CD4-positive, alpha-beta T cell treated with Interleukin-6 at 100 ng/mL for 8 hours (primary cell): ENCODE data around the gene LYPD5.

ENCODE experiments used
- DNase-seq: peaks from one replicate; pipeline ENCODE4 v3.0.0-alpha.2; 2020; ENCODE audit warnings: mixed read lengths, low spot score

The LYPD5 gene

DNA sequence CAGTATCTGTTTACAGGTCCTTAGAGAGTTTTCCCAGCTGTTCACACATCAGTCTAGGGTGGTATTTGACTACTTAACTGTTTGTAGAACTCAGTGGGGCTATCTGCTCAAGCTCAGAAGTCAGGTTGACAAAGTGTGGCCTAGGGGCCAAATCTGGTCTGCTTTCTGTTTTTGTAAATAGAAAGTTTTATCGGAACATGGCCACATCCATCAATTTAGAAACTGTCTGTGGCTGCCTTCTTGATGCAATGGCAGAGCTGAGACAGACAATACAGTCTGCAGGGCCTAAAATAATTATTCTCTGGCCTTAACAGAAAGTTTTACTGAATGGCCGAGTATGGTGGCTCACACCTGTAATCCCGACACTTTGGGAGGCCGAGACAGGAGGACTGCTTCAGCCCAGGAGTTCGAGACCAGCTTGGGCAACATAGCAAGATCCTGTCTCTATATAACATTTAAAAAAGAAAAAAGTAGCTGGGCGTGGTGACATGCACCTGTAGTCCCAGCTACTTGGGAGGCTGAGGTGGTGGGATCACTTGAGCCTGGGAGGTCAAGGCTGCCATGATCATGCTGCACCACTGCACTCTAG is 49.9 kb downstream of the LYPD5 start:
- no peak for DNase-seq

DNA sequence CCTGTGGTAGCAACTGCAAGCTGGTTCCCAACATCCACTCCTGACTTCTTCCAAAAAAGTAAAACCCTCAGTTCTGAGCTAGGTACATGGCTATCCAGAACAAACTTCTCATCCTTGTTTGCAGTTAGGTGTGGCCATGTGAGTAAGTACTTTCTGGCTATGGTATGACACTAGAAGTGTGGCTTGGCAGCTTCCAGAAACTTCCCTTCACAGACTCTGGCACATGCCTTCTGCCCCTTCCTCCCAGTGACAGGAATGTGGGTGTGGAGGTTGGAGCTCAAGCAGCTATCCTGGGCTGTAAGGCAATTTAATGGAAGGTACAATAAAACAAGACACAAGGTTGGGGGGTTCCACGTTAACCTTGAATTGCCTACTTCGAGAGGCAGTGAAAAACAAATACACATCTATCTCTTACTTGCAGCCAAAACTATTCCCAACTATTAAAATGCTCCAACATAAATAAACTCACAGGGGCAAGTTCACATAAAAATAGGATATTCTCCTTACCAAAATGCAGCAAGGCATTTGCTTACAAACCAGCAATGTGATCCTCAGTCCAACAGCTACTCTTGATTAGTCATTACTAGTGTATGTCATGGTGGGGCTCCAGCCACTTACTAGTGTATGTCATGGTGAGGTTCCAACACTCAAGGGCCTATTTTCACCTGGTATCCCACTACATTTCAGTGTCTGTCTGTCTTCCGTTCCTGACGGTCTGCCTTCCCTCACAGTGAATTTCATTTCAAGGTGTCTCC is 50.6 kb downstream of the LYPD5 start:
- no peak for DNase-seq

DNA sequence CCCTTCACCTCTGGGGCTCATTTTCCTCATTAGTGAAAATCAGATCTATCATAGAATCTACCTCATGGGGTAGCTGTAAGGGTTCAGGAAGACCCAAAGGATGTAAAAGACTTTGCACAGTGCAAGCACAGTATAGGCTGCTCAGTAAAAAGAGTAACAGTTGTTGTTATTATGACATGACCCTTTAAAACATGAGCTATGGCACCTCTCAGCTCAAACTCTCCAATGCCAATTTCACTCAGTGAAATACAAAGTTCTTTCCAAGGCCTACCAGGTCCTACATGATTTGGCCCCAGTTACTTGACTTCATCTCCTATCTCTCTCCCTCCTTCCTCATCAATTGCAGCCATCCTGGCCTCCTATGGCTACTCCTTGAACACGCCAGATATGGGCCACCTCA is 52.3 kb downstream of the LYPD5 start:
- no peak for DNase-seq

DNA sequence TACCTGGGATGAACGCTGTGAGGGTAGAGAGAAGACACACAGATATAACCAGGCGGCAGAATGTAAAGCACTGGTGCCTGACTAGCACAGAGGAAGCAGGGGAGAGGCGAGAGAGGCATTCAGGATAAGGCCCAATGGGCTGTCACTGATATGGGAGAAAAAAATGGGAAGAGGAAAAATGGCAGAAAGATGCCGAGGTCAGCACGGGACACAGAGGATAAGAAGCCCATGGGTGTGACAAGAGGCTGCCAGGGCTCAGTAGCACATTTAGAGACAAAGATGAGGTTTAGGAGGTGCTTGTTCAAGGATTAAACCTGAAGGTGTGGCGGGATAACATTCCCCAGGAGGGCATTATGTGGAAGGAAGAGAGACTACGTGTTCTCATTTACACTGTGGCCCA is 53.1 kb downstream of the LYPD5 start:
- no peak for DNase-seq

DNA sequence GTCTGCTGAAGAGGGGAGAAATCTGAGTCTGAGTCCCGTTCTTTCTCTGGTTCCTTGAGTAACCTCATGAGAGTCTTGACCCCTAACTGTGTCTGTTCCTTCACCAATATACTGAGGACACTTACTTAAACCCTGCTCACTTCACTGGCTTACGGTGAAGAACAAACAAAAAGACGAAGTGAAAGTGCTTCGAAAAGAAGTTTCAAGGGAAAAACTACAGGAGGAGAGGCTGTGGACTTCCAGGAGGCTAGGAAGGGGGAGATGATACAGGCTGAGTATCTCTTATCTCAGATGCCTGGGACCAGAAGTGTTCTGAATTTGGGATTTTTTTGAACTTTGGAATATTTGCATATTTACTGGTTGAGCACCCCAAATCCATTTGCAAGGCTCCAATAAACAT is 53.6 kb downstream of the LYPD5 start:
- DNase-seq, result no peak

DNA sequence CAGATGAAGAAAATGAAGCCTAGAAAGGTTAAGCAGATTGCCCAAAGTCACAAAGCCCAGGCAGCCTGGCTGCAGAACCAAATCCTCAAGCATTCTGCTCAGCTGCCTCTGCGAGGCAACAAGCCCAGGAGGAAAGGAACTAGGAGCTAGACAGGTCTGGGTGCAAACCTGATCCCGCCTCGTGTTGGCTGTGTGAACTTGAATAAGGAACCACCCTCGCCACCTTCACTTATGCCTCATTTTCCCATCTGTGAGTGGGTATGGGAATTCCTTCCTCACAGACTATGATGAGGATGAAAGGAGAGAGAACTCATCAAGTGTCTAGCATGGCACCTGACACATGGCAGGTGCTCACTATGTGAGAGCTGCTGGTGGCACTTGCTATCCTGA is 54.0 kb downstream of the LYPD5 start:
- no peak for DNase-seq

DNA sequence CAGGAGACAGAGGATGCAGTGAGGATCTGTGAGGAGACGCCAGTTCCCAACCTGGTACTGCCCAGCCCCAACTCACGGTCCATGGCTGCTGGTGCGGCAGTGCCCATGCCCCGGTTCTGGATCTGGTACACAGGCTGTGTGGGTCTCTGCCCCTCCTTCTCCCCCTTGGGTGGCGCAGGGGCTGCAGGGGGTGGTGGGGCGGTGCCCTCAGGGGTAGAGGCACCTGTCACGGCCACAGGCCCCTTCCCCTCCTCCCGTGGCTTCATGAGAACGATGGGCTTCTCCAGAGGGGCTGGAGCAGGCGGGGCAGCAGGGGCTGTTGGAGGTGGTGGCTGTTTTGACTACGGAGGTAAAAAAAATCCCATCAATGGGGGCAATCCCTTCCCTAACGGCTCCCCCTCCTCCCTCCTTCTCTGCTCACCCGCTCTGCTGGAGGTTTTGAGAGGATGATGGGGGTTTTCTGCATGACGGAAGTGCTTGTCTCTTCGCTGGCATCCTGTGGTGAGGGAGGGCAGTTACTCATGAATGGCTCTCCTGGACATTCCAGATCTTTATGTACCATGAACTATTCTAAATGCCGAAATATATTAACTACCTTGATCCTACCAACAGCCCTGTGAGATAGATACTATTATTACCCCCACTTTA is 54.6 kb downstream of the LYPD5 start:
- no peak for DNase-seq
